HG03159 (cell line): ENCODE measurements around the gene THRB.
A peak's percentile ranks its signal among the peaks of the same experiment; 100 is the strongest.

ENCODE experiments used
- ATAC-seq: cut with Tn5 transposase; IDR thresholded peaks from one replicate; pipeline ENCODE4 v1.9.1; 2021; ENCODE audit warnings: mild to moderate bottlenecking, moderate library complexity; ENCODE audit not compliant: unreplicated experiment

Gene THRB

DNA sequence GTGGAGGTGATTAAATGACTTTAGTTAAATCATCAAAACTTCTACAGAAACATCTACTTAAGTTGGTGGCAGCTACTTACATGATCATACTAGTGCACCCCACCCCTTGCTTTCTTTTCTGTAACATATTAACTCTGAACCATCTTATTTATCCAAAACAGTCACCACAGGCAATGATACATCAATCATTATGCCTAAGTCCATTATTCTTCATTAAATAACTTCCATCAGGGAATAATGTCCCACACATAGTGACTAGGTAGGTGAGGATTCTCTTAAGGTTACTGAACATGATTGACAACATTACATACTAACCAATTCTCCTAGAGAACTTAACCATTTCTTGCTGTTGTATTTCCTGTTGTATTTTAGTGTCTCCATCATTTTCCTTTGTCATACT is 339.4 kb downstream of the THRB start:
- no peak for ATAC-seq

DNA sequence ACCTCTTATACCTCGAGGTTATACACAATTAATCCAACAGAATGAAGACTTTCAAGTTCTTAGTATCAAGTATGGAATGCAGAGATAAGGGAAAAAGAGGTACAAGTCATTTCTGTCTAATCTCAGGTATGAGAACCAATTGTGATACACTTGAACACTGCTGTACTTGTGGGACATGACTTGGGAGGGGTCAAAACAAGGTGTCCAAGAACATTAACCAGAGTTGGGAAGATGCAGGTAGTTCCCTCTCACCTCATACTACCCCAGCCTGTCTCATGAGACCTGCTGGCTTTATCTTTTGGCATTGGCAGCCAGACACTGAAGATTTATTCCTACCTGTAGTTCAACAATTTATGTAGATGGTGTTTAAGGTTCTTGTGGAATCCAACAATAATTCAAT is 339.9 kb downstream of the THRB start:
- no peak for ATAC-seq

DNA sequence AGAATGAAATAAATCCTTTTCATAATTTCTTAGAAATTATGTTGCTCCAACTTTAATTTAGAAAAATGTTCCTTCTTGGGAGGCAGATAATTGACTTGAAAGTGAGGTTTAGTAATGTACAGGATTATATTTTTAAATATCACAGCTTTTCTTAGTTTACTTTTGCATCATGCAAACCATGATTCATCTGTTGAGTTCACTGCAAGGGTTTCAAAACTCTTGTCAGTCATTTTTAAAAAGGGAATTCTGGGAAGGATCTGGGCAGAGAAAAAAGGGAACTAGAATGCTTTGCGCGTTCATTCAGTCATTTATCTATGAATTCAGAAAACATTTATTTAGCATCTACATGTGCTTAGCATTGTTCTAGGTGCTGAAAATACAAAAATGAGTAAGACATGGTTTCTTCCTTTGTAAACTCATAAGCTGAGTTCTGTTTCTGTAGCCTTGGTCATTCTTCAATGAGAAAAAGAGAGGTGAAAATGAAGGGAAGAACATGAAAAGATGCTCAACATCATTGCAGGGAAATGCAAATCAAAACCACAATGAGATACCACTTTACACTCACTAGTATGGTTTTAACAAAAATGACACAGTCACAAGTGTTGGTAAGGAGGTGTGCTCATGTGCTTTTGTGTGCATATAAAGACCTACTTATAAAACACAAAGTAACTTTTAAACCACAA is 340.5 kb downstream of the THRB start:
- peak; percentile 81 for ATAC-seq

DNA sequence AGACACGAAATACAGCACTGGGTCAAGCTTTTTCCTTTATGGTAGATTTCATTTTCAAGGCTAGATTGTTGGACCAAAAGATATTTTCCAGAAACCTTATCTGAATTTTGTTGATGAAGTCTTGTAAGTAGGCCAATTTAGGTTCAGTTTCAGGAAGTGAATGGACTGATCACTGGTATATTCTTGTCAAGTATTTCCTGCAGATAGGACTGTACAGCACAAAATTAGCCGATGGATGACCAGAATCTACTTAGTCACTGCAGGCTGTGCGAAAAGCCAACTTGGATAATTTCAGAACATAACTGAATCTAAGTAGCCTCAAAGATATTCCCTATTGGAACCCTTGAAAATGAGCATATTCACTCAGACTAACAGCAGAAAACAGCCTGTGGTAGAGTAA is 343.1 kb downstream of the THRB start:
- ATAC-seq, result no peak

DNA sequence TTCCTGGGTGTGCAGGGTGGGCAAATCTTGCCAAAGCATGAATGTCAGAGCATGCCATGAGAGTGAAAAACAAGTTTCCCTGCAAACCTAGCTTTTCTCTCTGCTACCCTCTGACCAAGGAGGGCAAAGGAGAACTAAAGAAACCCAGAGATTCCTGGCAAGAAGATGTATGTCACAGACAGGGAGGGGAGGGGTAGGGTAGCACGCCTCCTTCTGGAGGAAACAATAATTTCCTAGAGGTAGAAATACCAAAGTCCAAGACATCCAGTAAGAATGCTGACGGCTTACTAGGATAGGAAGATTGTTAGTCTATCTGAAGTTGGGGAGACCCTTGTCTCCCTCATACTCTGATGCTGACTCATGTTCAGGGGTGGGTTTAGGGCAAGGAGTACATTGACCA is 345.6 kb downstream of the THRB start:
- ATAC-seq, result no peak

DNA sequence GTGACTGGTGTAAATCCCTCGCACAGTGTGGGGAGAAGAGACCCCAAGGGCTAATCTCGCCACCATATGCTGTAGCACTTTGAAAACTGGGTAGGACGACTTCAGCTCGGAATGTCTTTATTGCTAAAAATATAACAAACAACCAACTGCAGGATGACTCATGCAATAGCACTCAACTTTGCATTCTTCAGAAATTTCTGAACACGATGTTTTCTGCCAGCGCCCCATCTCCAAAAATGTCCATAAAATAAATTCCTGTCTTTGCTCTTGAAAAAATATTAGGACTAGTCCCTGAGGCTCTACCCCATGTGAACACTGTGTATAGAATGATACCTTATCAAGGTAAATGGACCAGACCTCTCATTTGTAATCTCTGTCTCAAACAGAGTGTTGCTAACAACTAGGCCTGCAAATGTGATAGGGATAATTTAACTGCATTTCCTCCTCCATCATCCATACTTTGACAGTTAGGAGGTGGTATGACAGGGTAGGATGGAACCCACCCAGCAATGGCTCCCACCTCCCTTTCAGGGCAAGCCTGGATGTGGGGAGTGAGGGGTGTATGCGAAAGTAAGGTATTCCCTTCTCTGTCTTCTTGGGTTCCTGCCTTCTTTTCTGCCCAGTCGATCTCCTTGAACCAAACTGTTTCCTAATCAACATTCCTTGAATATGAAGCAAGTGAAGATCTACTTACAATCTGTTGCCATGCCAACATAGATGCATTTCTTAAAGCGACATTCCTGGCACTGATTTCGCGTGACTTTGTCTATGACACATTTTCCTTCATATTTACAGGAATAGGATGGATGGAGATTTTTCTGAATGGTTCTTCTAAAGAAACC is 348.4 kb downstream of the THRB start:
- no peak for ATAC-seq

DNA sequence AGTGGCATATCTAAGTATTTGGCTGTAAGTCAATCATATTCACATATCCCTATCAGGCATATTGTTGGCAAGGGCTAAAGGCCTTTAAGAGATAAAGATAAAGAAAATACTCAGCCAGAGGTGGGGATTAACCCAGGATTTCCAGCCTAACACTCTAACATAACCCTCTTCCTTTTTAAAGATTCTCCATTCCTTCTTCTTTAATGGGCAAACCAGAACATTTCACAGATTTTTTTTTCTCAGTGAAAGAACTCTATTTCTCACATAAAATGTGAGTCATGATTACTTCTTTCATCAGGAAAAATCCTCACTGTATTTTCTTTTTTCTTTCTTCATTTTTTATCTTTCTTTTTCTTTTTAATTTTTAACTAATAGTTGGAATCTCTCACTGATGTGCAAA is 349.2 kb downstream of the THRB start:
- no peak for ATAC-seq

DNA sequence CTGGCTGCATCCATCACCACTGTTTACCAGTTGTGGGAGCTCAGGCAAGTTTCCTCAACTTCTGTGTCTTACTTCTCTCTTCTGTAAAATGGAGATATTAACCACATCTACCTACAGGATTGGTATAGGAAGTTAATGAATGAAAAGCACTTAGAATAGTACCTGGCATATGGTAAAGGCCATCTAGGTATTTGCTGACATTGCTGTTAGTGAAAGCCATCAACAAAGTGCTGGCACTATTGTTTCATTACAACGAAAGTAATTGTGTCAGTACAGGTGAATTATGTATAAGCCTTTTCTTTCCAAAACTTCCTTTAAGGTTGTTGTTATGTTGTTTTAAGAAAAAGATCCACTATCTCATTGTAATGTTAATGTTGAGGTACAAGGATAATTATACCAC is 352.5 kb downstream of the THRB start:
- ATAC-seq, result no peak

DNA sequence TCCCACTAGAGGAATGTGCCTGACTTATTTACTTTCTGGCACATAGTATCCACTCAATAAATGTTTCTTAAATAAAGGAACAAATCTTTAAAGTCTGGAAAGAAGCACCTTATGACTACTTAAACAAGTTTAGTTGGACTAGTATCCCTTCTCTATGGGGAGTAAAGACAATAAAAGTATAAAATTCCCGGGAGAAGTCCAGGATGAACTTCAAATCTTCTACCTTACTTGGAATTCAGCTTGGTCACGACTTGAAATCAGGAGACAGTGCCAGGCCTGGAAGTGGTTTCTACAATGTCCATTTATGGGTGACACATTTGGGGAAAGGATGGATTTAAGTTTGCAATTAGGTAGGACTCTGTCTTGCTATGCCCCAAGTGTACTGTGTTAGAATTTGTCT is 353.1 kb downstream of the THRB start:
- ATAC-seq, result no peak

DNA sequence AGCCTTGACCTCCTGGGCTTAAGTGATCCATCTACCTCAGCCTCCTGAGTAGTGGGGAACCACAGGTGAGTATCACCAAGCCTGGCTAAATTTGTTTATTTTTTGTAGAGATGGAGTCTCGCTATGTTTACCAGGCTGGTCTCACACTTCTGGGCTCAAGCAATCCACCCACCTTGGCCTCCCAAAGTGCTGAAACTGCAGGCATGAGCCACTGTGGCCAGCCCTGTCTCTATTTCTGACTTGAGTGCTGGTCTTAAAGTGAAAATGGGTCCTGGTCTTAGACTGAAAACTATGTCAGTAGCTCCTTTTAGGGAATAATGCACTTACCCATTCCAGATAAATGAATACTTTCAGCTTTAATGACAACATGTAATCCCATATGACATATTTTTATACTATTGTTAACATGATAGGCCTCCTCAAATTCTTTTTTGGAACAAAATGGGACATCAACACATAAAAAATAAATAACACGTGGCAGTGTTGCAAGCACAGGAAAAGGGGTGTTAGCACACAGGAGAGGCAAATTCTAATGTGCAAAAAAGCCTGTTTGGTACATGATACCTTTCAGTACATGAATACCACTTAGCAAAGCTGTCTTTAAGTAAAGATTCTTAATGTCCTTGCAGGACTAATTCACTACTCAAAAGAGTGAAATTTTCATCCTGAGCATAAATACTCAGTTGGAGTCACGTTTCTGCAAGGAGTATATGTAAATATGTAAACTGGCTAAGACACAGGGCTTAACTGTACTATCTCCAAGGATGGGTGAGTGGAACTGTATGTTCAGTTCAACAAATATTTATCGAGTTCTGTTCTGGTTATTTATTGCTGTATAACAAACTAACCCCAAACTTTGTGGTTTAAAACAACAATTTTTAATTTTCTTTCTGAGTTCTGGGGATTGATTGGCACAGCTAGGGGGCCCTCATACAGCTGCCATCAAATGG is 354.9 kb downstream of the THRB start:
- no peak for ATAC-seq

DNA sequence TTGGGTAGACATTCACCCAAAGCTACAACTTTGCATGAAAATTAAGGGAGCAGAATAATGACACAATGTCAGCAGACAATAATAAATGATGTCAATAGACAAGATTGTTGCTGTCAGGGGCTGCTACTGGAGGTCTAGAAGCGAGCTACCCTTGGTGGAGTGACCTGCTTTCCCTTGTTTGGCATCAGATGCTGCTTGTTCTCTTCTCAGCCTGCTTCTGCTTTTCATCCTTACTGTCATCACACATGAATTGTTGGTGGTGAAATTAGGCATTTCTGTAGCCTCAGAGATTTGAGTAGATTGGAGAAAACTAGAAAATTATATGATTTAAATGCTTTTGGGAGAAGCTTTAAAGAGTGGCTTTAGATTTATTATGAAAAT is 355.8 kb downstream of the THRB start:
- ATAC-seq, result no peak

DNA sequence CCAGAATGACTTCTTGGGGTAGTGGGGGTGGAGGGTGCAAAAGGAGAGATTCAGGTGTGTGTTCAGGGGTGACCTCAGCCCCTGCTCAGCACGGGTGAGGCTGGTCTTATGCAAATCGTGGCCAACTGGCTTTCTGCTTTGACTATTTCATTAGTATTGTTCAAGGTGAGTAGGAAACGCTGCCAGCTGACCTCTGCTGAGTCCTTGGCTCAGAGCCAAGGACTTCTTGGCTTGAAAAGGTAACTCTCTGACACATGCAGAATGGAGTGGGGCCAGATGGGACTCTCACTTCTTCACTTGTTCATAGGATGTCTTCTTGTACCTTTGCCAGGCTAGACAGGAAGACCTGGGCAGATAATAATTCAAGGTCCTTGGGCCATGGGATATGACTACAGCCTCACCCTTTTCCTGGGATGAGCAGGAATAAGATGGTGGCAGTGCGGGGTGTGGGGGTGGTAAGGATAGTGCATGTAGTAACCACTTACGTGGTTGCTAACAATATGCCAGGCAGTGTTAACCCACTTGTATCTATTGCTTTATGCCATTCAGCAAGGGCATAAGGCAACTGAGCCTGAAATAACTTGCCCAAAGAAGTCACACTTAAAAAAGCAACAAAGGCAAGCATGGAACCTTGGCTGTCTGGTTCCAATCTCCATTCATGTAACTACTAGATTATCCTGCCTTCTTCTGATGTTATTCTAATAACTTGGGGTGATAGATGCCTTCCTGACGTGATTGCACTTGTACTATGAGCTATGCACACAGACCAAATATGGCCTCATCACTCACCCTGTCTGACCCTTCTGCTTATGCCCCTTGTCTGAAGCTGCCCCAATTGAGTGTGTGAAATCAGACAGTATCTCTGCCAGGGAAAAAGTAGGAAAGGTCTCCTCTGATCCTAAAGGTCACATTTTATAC is 356.4 kb downstream of the THRB start:
- no peak for ATAC-seq

DNA sequence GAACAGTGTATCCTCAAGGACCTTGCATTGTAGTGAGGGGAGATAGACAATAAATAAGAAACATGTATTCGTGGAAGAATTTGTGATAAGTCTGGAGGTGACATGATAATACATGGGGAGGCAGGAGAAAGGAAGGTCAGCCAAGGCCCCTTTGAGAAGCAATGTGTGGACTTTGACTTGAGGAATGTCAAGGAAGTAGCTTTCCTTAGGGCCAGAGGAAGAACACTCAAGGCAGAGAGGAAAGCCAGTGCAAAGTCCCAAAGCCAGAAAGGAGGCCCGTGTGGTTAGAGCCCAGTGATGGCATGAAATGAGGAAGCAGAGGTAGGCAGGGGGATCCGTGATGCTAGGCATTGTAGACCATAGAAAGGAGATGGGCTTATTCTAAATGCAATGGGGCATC is 357.3 kb downstream of the THRB start:
- ATAC-seq, result no peak

DNA sequence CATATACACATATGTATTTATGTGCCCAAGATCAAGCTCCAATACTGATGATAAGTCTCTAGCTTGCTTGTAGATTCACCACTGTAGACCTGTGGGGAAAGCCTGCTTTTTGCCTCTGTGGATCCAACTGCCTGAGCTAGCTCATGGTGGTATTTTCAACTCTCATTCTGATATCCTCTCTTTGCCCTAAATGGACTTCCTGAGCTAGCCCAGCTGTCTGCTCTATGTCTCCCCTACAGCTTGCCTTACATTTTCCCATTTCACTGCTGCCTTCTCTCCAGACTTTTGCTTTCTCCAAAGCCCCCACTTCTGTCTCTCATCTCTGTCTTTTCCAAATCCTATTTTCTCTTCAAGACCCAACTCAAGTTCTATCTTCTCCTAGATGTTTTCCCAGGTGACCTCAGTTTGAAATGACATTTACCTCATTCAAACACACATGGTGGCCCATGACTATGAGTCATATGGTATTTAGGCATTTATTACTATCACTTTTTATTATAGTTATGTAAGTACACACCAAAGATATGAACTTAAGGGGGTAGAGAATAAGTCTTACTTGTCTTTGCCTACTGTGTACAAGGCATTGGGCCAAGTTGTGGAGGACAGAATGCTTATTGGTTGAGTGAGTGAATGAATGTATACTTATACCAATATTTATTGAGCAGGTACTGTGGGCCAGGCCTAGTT is 357.9 kb downstream of the THRB start:
- no peak for ATAC-seq

DNA sequence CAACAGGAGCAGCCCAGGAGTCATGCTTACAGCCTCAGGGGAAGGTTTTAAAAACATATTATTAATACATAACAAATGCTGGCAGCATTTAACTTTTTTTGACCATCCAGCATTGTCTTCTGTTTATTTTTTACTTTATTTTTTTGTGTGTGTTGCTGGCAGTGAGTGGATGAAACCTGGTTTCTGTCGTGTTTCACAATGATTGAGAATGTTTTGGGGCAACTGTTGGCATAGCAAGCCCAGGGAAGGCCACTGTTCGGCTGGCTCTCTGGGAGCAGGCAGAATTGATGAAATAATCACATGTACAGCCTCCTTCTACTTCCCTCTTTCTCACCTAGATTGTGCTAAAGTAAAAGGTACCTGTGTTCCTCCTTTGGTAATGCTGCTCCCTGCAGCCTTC is 359.4 kb downstream of the THRB start:
- ATAC-seq, result no peak

DNA sequence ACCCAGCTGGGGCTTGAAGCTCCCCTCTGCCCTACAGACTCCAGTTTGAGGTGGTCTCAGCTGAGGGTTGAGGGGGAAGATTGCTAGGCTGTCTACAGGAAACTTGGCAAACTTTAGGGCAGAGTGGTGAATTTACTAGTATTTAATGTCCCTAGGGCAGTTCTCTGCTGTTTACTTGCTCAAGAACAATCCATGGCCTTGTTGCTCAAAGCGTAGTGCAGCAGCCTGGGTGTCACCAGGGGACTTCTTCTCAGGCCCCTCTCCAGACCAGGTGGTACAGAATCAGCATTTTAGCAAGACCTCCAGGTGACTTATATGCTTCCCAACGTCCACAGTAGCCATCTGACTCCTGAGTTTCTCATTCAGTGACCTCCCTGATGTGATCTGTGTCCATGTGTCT is 360.7 kb downstream of the THRB start:
- no peak for ATAC-seq

DNA sequence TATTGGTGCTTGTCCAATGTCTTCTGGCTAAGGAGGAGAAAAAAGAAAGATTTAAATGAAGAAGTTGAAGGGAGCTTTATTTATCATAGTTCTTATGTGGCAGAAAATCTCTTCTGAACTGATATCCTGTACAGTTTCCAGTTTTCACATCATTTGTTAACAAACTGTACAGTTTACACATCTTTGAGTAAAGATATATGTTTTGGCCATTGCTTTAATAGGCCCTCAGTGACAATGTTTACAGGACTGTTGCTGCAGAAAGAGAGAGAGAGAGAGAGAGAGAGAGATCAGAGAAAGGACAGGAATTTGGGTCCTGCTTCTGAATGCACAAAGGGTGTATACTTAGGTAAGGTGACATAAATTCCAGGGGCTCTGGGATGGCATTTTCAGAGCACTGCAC is 361.2 kb downstream of the THRB start:
- no peak for ATAC-seq

DNA sequence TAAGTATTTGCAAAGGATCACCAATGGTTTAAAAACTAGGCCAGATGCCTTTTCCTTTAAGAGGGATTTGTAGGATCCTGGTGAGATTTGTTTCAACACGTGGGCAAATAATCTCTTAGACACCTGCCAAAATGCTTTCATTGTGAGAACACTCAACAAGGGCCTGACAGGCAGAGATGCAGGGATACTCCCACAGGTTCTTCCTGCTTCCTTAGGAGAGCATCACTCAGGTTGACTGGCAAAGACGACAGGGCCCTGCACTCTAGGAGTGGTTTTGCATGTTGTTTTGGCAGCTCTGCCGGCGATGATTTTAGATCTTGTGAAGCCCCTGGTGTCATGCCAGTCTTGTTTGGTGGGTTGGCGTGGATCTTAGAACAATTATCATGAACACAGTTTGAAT is 365.1 kb downstream of the THRB start:
- no peak for ATAC-seq

DNA sequence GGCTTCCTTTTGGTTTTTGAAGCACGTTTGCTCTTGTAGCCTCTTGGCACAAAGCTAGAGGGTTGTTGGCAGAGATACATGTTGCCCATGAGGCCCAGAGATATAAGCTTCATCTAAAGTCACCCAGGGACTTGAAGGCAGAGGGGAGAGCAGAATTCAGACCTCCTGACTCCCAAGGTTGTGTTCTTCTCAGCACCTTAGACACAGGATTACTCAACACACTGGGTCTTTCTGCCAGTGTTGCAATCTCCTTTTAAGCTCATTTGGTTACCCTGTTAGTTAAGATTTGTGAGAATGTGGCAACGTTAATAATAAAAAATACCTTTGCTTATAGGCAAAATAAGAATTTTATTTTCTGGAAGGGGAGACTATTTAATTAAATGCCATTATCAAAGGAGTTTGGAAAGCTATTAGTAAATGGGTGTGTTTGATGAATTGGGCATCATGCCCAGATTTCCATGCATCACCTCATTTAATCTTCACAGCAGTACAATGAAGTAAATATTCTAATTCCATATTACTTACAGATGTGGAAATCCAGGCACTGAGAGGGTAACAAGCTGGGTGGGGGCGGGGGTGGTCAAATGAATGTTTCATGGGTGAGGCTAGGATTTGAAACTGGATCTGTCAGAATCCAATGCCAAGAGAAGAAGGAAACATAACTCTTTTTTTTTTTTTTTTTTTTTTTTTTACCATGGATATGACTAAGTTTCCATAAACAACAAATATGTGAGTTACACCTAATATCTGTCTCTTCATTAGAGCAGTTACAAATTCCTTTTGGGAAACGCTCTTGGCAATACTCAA is 366.2 kb downstream of the THRB start:
- ATAC-seq, result no peak
